HEK293 (cell line): Measurements from ENCODE around the gene GRM5.

Experiments used
- CTCF ChIA-PET: fragments of 350-600 bp; formaldehyde crosslinking; extraction: SDS; loops from one replicate; lab custom pipeline; 2021; ENCODE audit warnings: antibody characterized with exemption; lab: Yijun Ruan, JAX
- POLR2A ChIA-PET: fragments of 300-600 bp; formaldehyde crosslinking; extraction: SDS; loops from one replicate; lab custom pipeline; 2020; ENCODE audit warnings: antibody characterized with exemption, inconsistent platforms; lab: Yijun Ruan, JAX
- H3K27ac ChIP-seq: fragments of 200-500 bp; sonication (Bioruptor generic); 2 replicates; pipeline ENCODE4 v1.5.1; 2014; ENCODE audit warnings: low read depth, low read length, control low read depth, inconsistent platforms; ENCODE audit errors: extremely low read depth
- H3K36me3 ChIP-seq, 2 experiments: fragments of 200-500 bp in 1 of 2; sonication (Bioruptor generic) in 1 of 2; 1 replicate in 1 of 2; 2 replicates in 1 of 2; pipeline ENCODE4 v1.5.1; 2014 to 2017; ENCODE audit warnings: inconsistent platforms in 2 of 2, low read length in 2 of 2; ENCODE audit not compliant: control insufficient read depth in 2 of 2, insufficient read depth in 1 of 2
- H3K4me1 ChIP-seq: fragments of 200-500 bp; sonication (Bioruptor generic); 2 replicates; pipeline ENCODE4 v1.5.1; 2014; ENCODE audit warnings: mild to moderate bottlenecking, low read length, inconsistent platforms; ENCODE audit not compliant: control insufficient read depth, insufficient read depth
- H3K4me3 ChIP-seq: 2 replicates; pipeline ENCODE4 v1.5.1; 2011; ENCODE audit warnings: low read depth, mild to moderate bottlenecking, control low read depth, low read length, moderate library complexity
- H3K9me3 ChIP-seq: fragments of 200-500 bp; sonication (Bioruptor generic); 2 replicates; pipeline ENCODE4 v1.5.1; 2014; ENCODE audit warnings: low read depth, low read length, inconsistent platforms; ENCODE audit not compliant: control insufficient read depth, insufficient read depth
- KLF1 ChIP-seq: fragments of 450-650 bp; formaldehyde crosslinking; IDR thresholded peaks from 2 replicates; pipeline ENCODE4 v1.5.1; 2016; ENCODE audit warnings: missing biosample characterization, missing genetic modification characterization
- OSR2 ChIP-seq: fragments of 450-650 bp; formaldehyde crosslinking; IDR thresholded peaks from 2 replicates; pipeline ENCODE4 v1.5.1; 2016; ENCODE audit warnings: missing biosample characterization, missing genetic modification characterization
- OVOL3 ChIP-seq: fragments of 450-650 bp; formaldehyde crosslinking; IDR thresholded peaks from 2 replicates; pipeline ENCODE4 v1.5.1; 2016; ENCODE audit warnings: missing biosample characterization, missing genetic modification characterization
- SP7 ChIP-seq: fragments of 450-650 bp; formaldehyde crosslinking; IDR thresholded peaks from 2 replicates; pipeline ENCODE4 v1.5.1; 2016; ENCODE audit warnings: missing biosample characterization, missing genetic modification characterization
- ZNF121 ChIP-seq: fragments of 450-650 bp; formaldehyde crosslinking; IDR thresholded peaks from 2 replicates; pipeline ENCODE4 v1.5.1; 2016; ENCODE audit warnings: missing biosample characterization, missing genetic modification characterization
- ZNF132 ChIP-seq: fragments of 450-650 bp; formaldehyde crosslinking; IDR thresholded peaks from 2 replicates; pipeline ENCODE4 v1.5.1; 2017; ENCODE audit warnings: missing biosample characterization, missing genetic modification characterization, borderline replicate concordance
- ZNF146 ChIP-seq: fragments of 450-650 bp; formaldehyde crosslinking; IDR thresholded peaks from 2 replicates; pipeline ENCODE4 v1.5.1; 2016; ENCODE audit warnings: missing biosample characterization, missing genetic modification characterization
- ZNF223 ChIP-seq: fragments of 450-650 bp; formaldehyde crosslinking; IDR thresholded peaks from 2 replicates; pipeline ENCODE4 v1.5.1; 2016; ENCODE audit warnings: missing biosample characterization, missing genetic modification characterization
- ZNF23 ChIP-seq: fragments of 450-650 bp; formaldehyde crosslinking; IDR thresholded peaks from 2 replicates; pipeline ENCODE4 v1.5.1; 2016; ENCODE audit warnings: missing biosample characterization, missing genetic modification characterization, borderline replicate concordance
- ZNF239 ChIP-seq: fragments of 450-650 bp; formaldehyde crosslinking; IDR thresholded peaks from 2 replicates; pipeline ENCODE4 v1.5.1; 2016; ENCODE audit warnings: missing biosample characterization, missing genetic modification characterization
- ZNF501 ChIP-seq: fragments of 450-650 bp; formaldehyde crosslinking; IDR thresholded peaks from 2 replicates; pipeline ENCODE4 v1.5.1; 2016; ENCODE audit warnings: missing biosample characterization, missing genetic modification characterization
- ZNF544 ChIP-seq: fragments of 450-650 bp; formaldehyde crosslinking; IDR thresholded peaks from 2 replicates; pipeline ENCODE4 v1.5.0; 2017; ENCODE audit warnings: missing biosample characterization, missing genetic modification characterization
- ZNF560 ChIP-seq: fragments of 450-650 bp; formaldehyde crosslinking; IDR thresholded peaks from 2 replicates; pipeline ENCODE4 v1.5.1; 2017; ENCODE audit warnings: missing biosample characterization, missing genetic modification characterization, borderline replicate concordance
- ZNF624 ChIP-seq: fragments of 450-650 bp; formaldehyde crosslinking; IDR thresholded peaks from 2 replicates; pipeline ENCODE4 v1.5.1; 2017; ENCODE audit warnings: missing biosample characterization, missing genetic modification characterization
- ZNF660 ChIP-seq: fragments of 450-650 bp; IDR thresholded peaks from 2 replicates; pipeline ENCODE4 v1.5.1; 2018; ENCODE audit warnings: missing biosample characterization, mild to moderate bottlenecking, missing genetic modification characterization
- ZNF777 ChIP-seq: fragments of 450-650 bp; formaldehyde crosslinking; IDR thresholded peaks from 2 replicates; pipeline ENCODE4 v1.5.1; 2017; ENCODE audit warnings: missing biosample characterization, missing genetic modification characterization, borderline replicate concordance
- ZNF785 ChIP-seq: fragments of 450-650 bp; formaldehyde crosslinking; IDR thresholded peaks from 2 replicates; pipeline ENCODE4 v1.5.1; 2016; ENCODE audit warnings: missing biosample characterization, missing genetic modification characterization
- ZNF837 ChIP-seq: fragments of 450-650 bp; formaldehyde crosslinking; IDR thresholded peaks from 2 replicates; pipeline ENCODE4 v1.5.1; 2016; ENCODE audit warnings: missing biosample characterization, missing genetic modification characterization
- TF ChIP-seq, protein P1 (sequence below): fragments of 450-650 bp; formaldehyde crosslinking; IDR thresholded peaks from 2 replicates; pipeline ENCODE4 v1.5.1; 2016; ENCODE audit warnings: missing biosample characterization, missing genetic modification characterization
- TF ChIP-seq, protein P2 (sequence below): fragments of 450-650 bp; IDR thresholded peaks from 2 replicates; pipeline ENCODE4 v1.5.1; 2018; ENCODE audit warnings: missing biosample characterization, missing genetic modification characterization
- TF ChIP-seq, protein P3 (sequence below): fragments of 450-650 bp; formaldehyde crosslinking; IDR thresholded peaks from 2 replicates; pipeline ENCODE4 v1.5.1; 2017; ENCODE audit warnings: missing biosample characterization, missing genetic modification characterization
- TF ChIP-seq, protein P4 (sequence below): fragments of 450-650 bp; formaldehyde crosslinking; IDR thresholded peaks from 2 replicates; pipeline ENCODE4; 2016; ENCODE audit warnings: missing biosample characterization, missing genetic modification characterization
- TF ChIP-seq, protein P5 (sequence below): fragments of 450-650 bp; formaldehyde crosslinking; IDR thresholded peaks from 2 replicates; pipeline ENCODE4 v1.5.1; 2016; ENCODE audit warnings: missing biosample characterization, missing genetic modification characterization
- TF ChIP-seq, protein P6 (sequence below): fragments of 450-650 bp; formaldehyde crosslinking; IDR thresholded peaks from 2 replicates; pipeline ENCODE4 v1.5.1; 2016; ENCODE audit warnings: missing biosample characterization, missing genetic modification characterization
- TF ChIP-seq, protein P7 (sequence below): fragments of 450-650 bp; formaldehyde crosslinking; IDR thresholded peaks from 2 replicates; pipeline ENCODE4 v1.5.1; 2016; ENCODE audit warnings: missing biosample characterization, missing genetic modification characterization

GRM5 gene

DNA sequence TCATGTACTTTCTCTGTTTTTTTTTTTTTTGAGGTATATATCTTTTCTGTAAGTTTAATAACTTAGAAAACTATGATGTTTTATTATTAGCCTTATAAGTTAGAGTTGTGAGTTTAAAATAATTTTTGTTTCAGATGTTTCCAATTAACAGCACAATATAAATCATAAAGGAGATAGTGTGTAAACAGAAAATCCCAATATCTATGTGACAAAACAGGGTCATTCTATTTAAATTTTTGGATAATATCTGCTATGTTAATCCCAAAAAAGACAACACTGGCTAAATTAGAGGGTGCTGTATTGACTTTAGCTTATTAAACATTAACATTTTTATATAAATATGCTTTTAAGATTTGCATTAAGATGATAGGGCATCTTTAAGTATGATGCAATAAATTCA lies 410.1 kb downstream of the GRM5 start:
- no peaks in the 10 kb centered on the region for H3K4me1 ChIP-seq
- POLR2A ChIA-PET = no interaction called here
- CTCF ChIA-PET = interaction anchor here (0.6 kb wide), 1 partner anchor 419 kb away, joined by 3 read pairs; no protein-coding TSS in a partner anchor
- H3K4me3 ChIP-seq = no peak overlapping the region
- TF ChIP-seq, protein P1, sequence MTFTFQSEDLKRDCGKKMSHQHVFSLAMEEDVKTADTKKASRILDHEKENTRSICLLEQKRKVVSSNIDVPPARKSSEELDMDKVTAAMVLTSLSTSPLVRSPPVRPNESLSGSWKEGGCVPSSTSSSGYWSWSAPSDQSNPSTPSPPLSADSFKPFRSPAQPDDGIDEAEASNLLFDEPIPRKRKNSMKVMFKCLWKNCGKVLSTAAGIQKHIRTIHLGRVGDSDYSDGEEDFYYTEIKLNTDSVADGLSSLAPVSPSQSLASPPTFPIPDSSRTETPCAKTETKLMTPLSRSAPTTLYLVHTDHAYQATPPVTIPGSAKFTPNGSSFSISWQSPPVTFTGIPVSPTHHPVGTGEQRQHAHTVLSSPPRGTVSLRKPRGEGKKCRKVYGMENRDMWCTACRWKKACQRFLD (tag by site-specific recombination) = no peak
- TF ChIP-seq ZNF660 (tag by site-specific recombination) = no peak
- no peak for TF ChIP-seq ZNF785 (tag by site-specific recombination)
- TF ChIP-seq ZNF223 (tag by site-specific recombination) = no peak
- no peak for TF ChIP-seq ZNF777 (tag by site-specific recombination)
- TF ChIP-seq, protein P2, sequence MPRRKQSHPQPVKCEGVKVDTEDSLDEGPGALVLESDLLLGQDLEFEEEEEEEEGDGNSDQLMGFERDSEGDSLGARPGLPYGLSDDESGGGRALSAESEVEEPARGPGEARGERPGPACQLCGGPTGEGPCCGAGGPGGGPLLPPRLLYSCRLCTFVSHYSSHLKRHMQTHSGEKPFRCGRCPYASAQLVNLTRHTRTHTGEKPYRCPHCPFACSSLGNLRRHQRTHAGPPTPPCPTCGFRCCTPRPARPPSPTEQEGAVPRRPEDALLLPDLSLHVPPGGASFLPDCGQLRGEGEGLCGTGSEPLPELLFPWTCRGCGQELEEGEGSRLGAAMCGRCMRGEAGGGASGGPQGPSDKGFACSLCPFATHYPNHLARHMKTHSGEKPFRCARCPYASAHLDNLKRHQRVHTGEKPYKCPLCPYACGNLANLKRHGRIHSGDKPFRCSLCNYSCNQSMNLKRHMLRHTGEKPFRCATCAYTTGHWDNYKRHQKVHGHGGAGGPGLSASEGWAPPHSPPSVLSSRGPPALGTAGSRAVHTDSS (tag by site-specific recombination) = no peak
- TF ChIP-seq, protein P3, sequence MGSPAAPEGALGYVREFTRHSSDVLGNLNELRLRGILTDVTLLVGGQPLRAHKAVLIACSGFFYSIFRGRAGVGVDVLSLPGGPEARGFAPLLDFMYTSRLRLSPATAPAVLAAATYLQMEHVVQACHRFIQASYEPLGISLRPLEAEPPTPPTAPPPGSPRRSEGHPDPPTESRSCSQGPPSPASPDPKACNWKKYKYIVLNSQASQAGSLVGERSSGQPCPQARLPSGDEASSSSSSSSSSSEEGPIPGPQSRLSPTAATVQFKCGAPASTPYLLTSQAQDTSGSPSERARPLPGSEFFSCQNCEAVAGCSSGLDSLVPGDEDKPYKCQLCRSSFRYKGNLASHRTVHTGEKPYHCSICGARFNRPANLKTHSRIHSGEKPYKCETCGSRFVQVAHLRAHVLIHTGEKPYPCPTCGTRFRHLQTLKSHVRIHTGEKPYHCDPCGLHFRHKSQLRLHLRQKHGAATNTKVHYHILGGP (tag by site-specific recombination) = no peak
- no peak for TF ChIP-seq OSR2 (tag by site-specific recombination)
- TF ChIP-seq, protein P4, sequence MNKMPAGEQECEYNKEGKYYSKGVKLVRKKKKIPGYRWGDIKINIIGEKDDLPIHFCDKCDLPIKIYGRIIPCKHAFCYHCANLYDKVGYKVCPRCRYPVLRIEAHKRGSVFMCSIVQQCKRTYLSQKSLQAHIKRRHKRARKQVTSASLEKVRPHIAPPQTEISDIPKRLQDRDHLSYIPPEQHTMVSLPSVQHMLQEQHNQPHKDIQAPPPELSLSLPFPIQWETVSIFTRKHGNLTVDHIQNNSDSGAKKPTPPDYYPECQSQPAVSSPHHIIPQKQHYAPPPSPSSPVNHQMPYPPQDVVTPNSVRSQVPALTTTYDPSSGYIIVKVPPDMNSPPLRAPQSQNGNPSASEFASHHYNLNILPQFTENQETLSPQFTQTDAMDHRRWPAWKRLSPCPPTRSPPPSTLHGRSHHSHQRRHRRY = no peak
- no peak for TF ChIP-seq ZNF146 (tag by site-specific recombination)
- TF ChIP-seq ZNF121 (tag by site-specific recombination) = no peak
- TF ChIP-seq KLF1 (tag by site-specific recombination) = no peak
- no peak for TF ChIP-seq OVOL3 (tag by site-specific recombination)
- TF ChIP-seq SP7 (tag by site-specific recombination) = no peak
- no peak for TF ChIP-seq ZNF837 (tag by site-specific recombination)
- TF ChIP-seq, protein P5, sequence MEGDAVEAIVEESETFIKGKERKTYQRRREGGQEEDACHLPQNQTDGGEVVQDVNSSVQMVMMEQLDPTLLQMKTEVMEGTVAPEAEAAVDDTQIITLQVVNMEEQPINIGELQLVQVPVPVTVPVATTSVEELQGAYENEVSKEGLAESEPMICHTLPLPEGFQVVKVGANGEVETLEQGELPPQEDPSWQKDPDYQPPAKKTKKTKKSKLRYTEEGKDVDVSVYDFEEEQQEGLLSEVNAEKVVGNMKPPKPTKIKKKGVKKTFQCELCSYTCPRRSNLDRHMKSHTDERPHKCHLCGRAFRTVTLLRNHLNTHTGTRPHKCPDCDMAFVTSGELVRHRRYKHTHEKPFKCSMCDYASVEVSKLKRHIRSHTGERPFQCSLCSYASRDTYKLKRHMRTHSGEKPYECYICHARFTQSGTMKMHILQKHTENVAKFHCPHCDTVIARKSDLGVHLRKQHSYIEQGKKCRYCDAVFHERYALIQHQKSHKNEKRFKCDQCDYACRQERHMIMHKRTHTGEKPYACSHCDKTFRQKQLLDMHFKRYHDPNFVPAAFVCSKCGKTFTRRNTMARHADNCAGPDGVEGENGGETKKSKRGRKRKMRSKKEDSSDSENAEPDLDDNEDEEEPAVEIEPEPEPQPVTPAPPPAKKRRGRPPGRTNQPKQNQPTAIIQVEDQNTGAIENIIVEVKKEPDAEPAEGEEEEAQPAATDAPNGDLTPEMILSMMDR (tag by site-specific recombination) = no peak
- TF ChIP-seq, protein P6, sequence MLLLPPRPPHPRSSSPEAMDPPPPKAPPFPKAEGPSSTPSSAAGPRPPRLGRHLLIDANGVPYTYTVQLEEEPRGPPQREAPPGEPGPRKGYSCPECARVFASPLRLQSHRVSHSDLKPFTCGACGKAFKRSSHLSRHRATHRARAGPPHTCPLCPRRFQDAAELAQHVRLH (tag by site-specific recombination) = no peak
- no peak for TF ChIP-seq ZNF501 (tag by site-specific recombination)
- TF ChIP-seq, all 188 proteins: peak for 0
- Histone ChIP-seq H3K27ac (no peak overlapping the region), H3K9me3 (no peaks in the 10 kb centered on the region), H3K36me3 (no peaks in the 10 kb centered on the region)

DNA sequence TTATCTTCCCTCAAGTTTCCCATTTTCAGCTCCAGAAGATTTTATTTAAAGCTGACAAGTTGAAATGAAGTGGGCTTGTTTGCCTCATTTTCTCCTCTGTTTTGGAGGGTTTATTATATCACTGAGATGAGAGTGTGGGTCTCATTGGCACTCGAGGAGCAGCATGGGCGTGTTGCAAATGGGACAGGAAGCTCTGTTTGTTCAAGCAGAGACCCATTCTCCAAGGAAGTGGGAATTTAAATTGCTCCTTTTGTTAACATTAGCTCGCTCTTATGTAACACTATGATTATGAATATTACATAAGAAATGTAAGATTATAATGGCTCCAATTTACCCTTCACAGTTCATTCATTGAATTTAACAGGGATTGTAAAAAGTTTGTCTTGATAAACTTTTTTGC lies 410.6 kb downstream of the GRM5 start:
- H3K4me3 ChIP-seq = no peak overlapping the region
- H3K4me1 ChIP-seq = no peaks in the 10 kb centered on the region
- CTCF ChIA-PET = interaction anchor here (0.6 kb wide), 1 partner anchor 418 kb away, joined by 3 read pairs; no protein-coding TSS in a partner anchor
- H3K9me3 ChIP-seq = no peaks in the 10 kb centered on the region
- TF ChIP-seq ZNF624 (tag by site-specific recombination) (no peak), ZNF544 (tag by site-specific recombination) (no peak), ZNF239 (tag by site-specific recombination) (no peak), ZNF132 (tag by site-specific recombination) (no peak), ZNF560 (tag by site-specific recombination) (no peak), ZNF23 (tag by site-specific recombination) (no peak)
- TF ChIP-seq, protein P7, sequence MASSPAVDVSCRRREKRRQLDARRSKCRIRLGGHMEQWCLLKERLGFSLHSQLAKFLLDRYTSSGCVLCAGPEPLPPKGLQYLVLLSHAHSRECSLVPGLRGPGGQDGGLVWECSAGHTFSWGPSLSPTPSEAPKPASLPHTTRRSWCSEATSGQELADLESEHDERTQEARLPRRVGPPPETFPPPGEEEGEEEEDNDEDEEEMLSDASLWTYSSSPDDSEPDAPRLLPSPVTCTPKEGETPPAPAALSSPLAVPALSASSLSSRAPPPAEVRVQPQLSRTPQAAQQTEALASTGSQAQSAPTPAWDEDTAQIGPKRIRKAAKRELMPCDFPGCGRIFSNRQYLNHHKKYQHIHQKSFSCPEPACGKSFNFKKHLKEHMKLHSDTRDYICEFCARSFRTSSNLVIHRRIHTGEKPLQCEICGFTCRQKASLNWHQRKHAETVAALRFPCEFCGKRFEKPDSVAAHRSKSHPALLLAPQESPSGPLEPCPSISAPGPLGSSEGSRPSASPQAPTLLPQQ = no peak
- TF ChIP-seq, all 188 proteins: peak for 0
- H3K36me3 ChIP-seq = no peaks in the 10 kb centered on the region
- POLR2A ChIA-PET = no interaction called here
- no peak overlapping the region for H3K27ac ChIP-seq
